ENCODE measurements around the gene HHLA2.

Gene HHLA2

GRCh38 chr3:108357042-108357441, 60.7 kb downstream of the HHLA2 start:
- no peak overlapping the region for H3K4me2 ChIP-seq (ENCODE audit: low read length)
- H3K9ac ChIP-seq (ENCODE audit: low read length), result no peak overlapping the region
- no peak overlapping the region for H3K4ac ChIP-seq (ENCODE audit: low read depth, low read length)
- H3K4me1 ChIP-seq (ENCODE audit: control insufficient read depth in 1 of 2, insufficient read depth in 2 of 2, low read length in 2 of 2), result no peaks in the 10 kb centered on the region
- H2BK12ac ChIP-seq (ENCODE audit: low read length), result no peak overlapping the region
- H3K79me2 ChIP-seq (ENCODE audit: control insufficient read depth, insufficient read depth, low read length, poor library complexity), result no peaks in the 10 kb centered on the region
- H3K36me3 ChIP-seq (ENCODE audit: control insufficient read depth in 1 of 2, insufficient read depth in 2 of 2, low read length in 2 of 2), result no peaks in the 10 kb centered on the region
- no peaks in the 10 kb centered on the region for H3K27me3 ChIP-seq (ENCODE audit: insufficient read depth, low read length)
- no peak overlapping the region for H4K91ac ChIP-seq (ENCODE audit: low read depth, low read length)
- no peak overlapping the region for H2AFZ ChIP-seq (ENCODE audit: insufficient read depth, low read length, poor library complexity)
- no peak overlapping the region for H3K18ac ChIP-seq (ENCODE audit: low read length)
- no peaks in the 10 kb centered on the region for H3K9me3 ChIP-seq (ENCODE audit: insufficient read depth, low read depth, low read length)
- H4K8ac ChIP-seq (ENCODE audit: low read depth, low read length), result no peak overlapping the region
- DNase-seq, result no peak
- H2AK5ac ChIP-seq (ENCODE audit: low read length), result no peak overlapping the region
- H3K23ac ChIP-seq (ENCODE audit: low read length), result no peak overlapping the region
- H3K27ac ChIP-seq (ENCODE audit: low read depth, low read length), result no peak overlapping the region
- H3K4me3 ChIP-seq (ENCODE audit: low read depth, low read length), result no peak overlapping the region
- no peak overlapping the region for H3K14ac ChIP-seq (ENCODE audit: low read length)
- H3K79me1 ChIP-seq (ENCODE audit: low read length), result no peaks in the 10 kb centered on the region
- H2BK120ac ChIP-seq (ENCODE audit: insufficient read depth, low read length, poor library complexity), result no peak overlapping the region
- H4K12ac ChIP-seq (ENCODE audit: low read depth, low read length), result no peak overlapping the region
- WGBS (ENCODE audit: extremely low coverage, insufficient coverage, insufficient read length), result no CpG with 5 or more reads among the region's 2 CpGs
- no peak overlapping the region for H2BK5ac ChIP-seq (ENCODE audit: low read depth, low read length, poor library complexity)

- Histone ChIP-seq H4K12ac (ENCODE audit: low read depth, low read length) (no peak overlapping the region), H3K14ac (ENCODE audit: low read length) (no peak overlapping the region), H2BK120ac (ENCODE audit: insufficient read depth, low read length, poor library complexity) (no peak overlapping the region), H3K27me3 (ENCODE audit: insufficient read depth, low read length) (no peaks in the 10 kb centered on the region), H4K91ac (ENCODE audit: low read depth, low read length) (no peak overlapping the region), H3K9ac (ENCODE audit: low read length) (no peak overlapping the region), H2BK5ac (ENCODE audit: low read depth, low read length, poor library complexity) (no peak overlapping the region), H3K4me3 (ENCODE audit: low read depth, low read length) (no peak overlapping the region), H3K79me1 (ENCODE audit: low read length) (no peaks in the 10 kb centered on the region), H3K36me3 (ENCODE audit: control insufficient read depth in 1 of 2, insufficient read depth in 2 of 2, low read length in 2 of 2) (no peaks in the 10 kb centered on the region), H3K79me2 (ENCODE audit: control insufficient read depth, insufficient read depth, low read length, poor library complexity) (no peaks in the 10 kb centered on the region), H2BK12ac (ENCODE audit: low read length) (no peak overlapping the region), H3K4ac (ENCODE audit: low read depth, low read length) (no peak overlapping the region), H2AFZ (ENCODE audit: insufficient read depth, low read length, poor library complexity) (no peak overlapping the region), H3K18ac (ENCODE audit: low read length) (no peak overlapping the region), H3K4me1 (ENCODE audit: control insufficient read depth in 1 of 2, insufficient read depth in 2 of 2, low read length in 2 of 2) (no peaks in the 10 kb centered on the region), H2AK5ac (ENCODE audit: low read length) (no peak overlapping the region), H3K23ac (ENCODE audit: low read length) (no peak overlapping the region), H3K4me2 (ENCODE audit: low read length) (no peak overlapping the region), H4K8ac (ENCODE audit: low read depth, low read length) (no peak overlapping the region), H3K9me3 (ENCODE audit: insufficient read depth, low read depth, low read length) (no peaks in the 10 kb centered on the region), H3K27ac (ENCODE audit: low read depth, low read length) (no peak overlapping the region)
- no peak for DNase-seq
- WGBS (ENCODE audit: extremely low coverage, insufficient coverage, insufficient read length), result no CpG with 5 or more reads among the region's 2 CpGs
These were observed 62.7 kb downstream of the HHLA2 start for GRCh38 chr3:108359011-108359410.

- no peak overlapping the region for H3K4me2 ChIP-seq (ENCODE audit: low read length)
- no peak overlapping the region for H2BK12ac ChIP-seq (ENCODE audit: low read length)
- no peak overlapping the region for H3K4ac ChIP-seq (ENCODE audit: low read depth, low read length)
- H3K27ac ChIP-seq (ENCODE audit: low read depth, low read length), result no peak overlapping the region
- no peaks in the 10 kb centered on the region for H3K27me3 ChIP-seq (ENCODE audit: insufficient read depth, low read length)
- H3K9ac ChIP-seq (ENCODE audit: low read length), result no peak overlapping the region
- H3K36me3 ChIP-seq (ENCODE audit: control insufficient read depth in 1 of 2, insufficient read depth in 2 of 2, low read length in 2 of 2), result no peaks in the 10 kb centered on the region
- H3K4me1 ChIP-seq (ENCODE audit: control insufficient read depth in 1 of 2, insufficient read depth in 2 of 2, low read length in 2 of 2), result no peaks in the 10 kb centered on the region
- H3K79me1 ChIP-seq (ENCODE audit: low read length), result no peaks in the 10 kb centered on the region
- H4K12ac ChIP-seq (ENCODE audit: low read depth, low read length), result no peak overlapping the region
- H2BK5ac ChIP-seq (ENCODE audit: low read depth, low read length, poor library complexity), result no peak overlapping the region
- no peak overlapping the region for H3K23ac ChIP-seq (ENCODE audit: low read length)
- DNase-seq, result no peak
- H2AK5ac ChIP-seq (ENCODE audit: low read length), result no peak overlapping the region
- WGBS (ENCODE audit: extremely low coverage, insufficient coverage, insufficient read length), result no CpG with 5 or more reads among the region's 1 CpG
- H3K9me3 ChIP-seq (ENCODE audit: insufficient read depth, low read depth, low read length), result no peaks in the 10 kb centered on the region
- no peak overlapping the region for H4K8ac ChIP-seq (ENCODE audit: low read depth, low read length)
- no peaks in the 10 kb centered on the region for H3K79me2 ChIP-seq (ENCODE audit: control insufficient read depth, insufficient read depth, low read length, poor library complexity)
- H2BK120ac ChIP-seq (ENCODE audit: insufficient read depth, low read length, poor library complexity), result no peak overlapping the region
- no peak overlapping the region for H4K91ac ChIP-seq (ENCODE audit: low read depth, low read length)
- H3K4me3 ChIP-seq (ENCODE audit: low read depth, low read length), result no peak overlapping the region
- H3K18ac ChIP-seq (ENCODE audit: low read length), result no peak overlapping the region
- H2AFZ ChIP-seq (ENCODE audit: insufficient read depth, low read length, poor library complexity), result no peak overlapping the region
- no peak overlapping the region for H3K14ac ChIP-seq (ENCODE audit: low read length)
These were observed 79.7 kb downstream of the HHLA2 start for GRCh38 chr3:108376026-108376425.

- no CpG with 5 or more reads among the region's 1 CpG for WGBS (ENCODE audit: extremely low coverage, insufficient coverage, insufficient read length)
- Histone ChIP-seq H3K4me2 (ENCODE audit: low read length) (no peak overlapping the region), H4K12ac (ENCODE audit: low read depth, low read length) (no peak overlapping the region), H3K9me3 (ENCODE audit: insufficient read depth, low read depth, low read length) (no peaks in the 10 kb centered on the region), H3K79me1 (ENCODE audit: low read length) (no peaks in the 10 kb centered on the region), H3K9ac (ENCODE audit: low read length) (no peak overlapping the region), H3K79me2 (ENCODE audit: control insufficient read depth, insufficient read depth, low read length, poor library complexity) (no peaks in the 10 kb centered on the region), H2BK5ac (ENCODE audit: low read depth, low read length, poor library complexity) (no peak overlapping the region), H3K36me3 (ENCODE audit: control insufficient read depth in 1 of 2, insufficient read depth in 2 of 2, low read length in 2 of 2) (no peaks in the 10 kb centered on the region), H2AFZ (ENCODE audit: insufficient read depth, low read length, poor library complexity) (no peak overlapping the region), H3K14ac (ENCODE audit: low read length) (no peak overlapping the region), H3K23ac (ENCODE audit: low read length) (no peak overlapping the region), H3K27ac (ENCODE audit: low read depth, low read length) (no peak overlapping the region), H3K27me3 (ENCODE audit: insufficient read depth, low read length) (no peaks in the 10 kb centered on the region), H3K4ac (ENCODE audit: low read depth, low read length) (no peak overlapping the region), H4K8ac (ENCODE audit: low read depth, low read length) (no peak overlapping the region), H2AK5ac (ENCODE audit: low read length) (no peak overlapping the region), H2BK120ac (ENCODE audit: insufficient read depth, low read length, poor library complexity) (no peak overlapping the region), H4K91ac (ENCODE audit: low read depth, low read length) (no peak overlapping the region), H3K18ac (ENCODE audit: low read length) (no peak overlapping the region), H3K4me1 (ENCODE audit: control insufficient read depth in 1 of 2, insufficient read depth in 2 of 2, low read length in 2 of 2) (peaks cover 0 to 2% of the 10 kb centered on the region in 2 experiments), H3K4me3 (ENCODE audit: low read depth, low read length) (no peak overlapping the region), H2BK12ac (ENCODE audit: low read length) (no peak overlapping the region)
- no peak for DNase-seq
These were observed 81.0 kb downstream of the HHLA2 start for GRCh38 chr3:108377384-108377783.
